ENCODE results near the gene SERPINB3. TPM values are rescaled to one million over a fixed set of nuclear protein-coding genes. Genes with fewer than 3 reads are reported as not detected.
"Not testable (repeated sequence)": the region's sequence is repeated elsewhere in the genome, so short reads cannot be mapped to it uniquely, and the experiment has no call there.

SERPINB3 gene
- total RNA-seq, 4 donors from 2014 or later = 7.3 to 66.5 (median 15.8) TPM

DNA sequence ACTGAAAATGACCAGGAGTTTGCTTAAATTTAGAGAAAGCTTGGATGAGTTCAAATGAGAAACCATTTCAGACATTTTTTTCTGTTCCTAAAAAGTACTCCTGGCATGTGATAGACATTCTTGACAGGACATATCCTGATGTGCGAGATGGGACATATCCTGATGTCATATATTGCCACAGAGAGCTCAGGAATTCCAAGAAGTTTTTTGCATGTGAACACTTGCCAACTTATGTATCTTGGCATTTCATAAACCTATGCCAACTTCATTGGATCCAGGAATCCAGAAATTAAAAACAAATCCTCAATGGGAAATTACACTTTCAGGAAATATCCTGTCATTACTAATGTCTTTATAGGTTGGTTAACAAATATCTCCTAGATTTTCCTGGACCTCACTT lies 2.9 kb upstream of the SERPINB3 start:
- intact Hi-C loops (cut with DNase I; ENCODE audit: low total_unique reads) = no loop called here
- 25 to 29% methylated on average over 1 of the region's 1 CpG for WGBS, 2 donors
- no peak overlapping the region for H3K4me3 ChIP-seq (ENCODE audit: low read depth, poor library complexity, severe bottlenecking)

DNA sequence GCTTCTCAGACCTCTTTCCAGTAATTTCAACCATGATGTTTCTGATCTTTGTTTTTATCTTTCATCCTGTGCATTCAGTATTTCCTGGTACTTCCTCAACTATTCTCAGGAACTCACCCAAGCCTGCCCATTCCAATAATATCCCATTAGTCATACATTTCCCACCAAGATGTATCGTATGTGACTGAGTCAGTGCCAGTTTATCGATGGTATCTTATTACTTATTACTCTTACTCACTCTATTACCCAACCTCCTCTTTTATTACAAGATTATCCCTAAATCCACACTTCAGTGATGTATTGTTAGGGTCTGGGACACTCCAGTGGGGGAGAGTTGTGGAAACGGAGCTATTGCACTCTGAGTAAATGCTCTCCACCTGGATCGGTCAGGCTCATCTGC lies 2.8 kb downstream of the SERPINB3 start:
- DNase-seq (ENCODE audit: low spot score in 2 of 2); H3K4me3 ChIP-seq (ENCODE audit: low read depth, poor library complexity, severe bottlenecking); intact Hi-C loops (cut with DNase I; ENCODE audit: low total_unique reads): not testable (repeated sequence)
- whole genome bisulfite sequencing, 2 donors = 72 to 73% methylated on average over 4 of the region's 4 CpGs

More for the DNA sequence above, 2.9 kb upstream of the SERPINB3 start:
- DNase-seq (ENCODE audit: low spot score in 2 of 2) = no peak
- no peak for TF ChIP-seq POLR2A (IDR thresholded peaks at IDR 0.05)
- TF ChIP-seq, protein P1, sequence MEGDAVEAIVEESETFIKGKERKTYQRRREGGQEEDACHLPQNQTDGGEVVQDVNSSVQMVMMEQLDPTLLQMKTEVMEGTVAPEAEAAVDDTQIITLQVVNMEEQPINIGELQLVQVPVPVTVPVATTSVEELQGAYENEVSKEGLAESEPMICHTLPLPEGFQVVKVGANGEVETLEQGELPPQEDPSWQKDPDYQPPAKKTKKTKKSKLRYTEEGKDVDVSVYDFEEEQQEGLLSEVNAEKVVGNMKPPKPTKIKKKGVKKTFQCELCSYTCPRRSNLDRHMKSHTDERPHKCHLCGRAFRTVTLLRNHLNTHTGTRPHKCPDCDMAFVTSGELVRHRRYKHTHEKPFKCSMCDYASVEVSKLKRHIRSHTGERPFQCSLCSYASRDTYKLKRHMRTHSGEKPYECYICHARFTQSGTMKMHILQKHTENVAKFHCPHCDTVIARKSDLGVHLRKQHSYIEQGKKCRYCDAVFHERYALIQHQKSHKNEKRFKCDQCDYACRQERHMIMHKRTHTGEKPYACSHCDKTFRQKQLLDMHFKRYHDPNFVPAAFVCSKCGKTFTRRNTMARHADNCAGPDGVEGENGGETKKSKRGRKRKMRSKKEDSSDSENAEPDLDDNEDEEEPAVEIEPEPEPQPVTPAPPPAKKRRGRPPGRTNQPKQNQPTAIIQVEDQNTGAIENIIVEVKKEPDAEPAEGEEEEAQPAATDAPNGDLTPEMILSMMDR (IDR thresholded peaks at IDR 0.05) = no peak

DNA sequence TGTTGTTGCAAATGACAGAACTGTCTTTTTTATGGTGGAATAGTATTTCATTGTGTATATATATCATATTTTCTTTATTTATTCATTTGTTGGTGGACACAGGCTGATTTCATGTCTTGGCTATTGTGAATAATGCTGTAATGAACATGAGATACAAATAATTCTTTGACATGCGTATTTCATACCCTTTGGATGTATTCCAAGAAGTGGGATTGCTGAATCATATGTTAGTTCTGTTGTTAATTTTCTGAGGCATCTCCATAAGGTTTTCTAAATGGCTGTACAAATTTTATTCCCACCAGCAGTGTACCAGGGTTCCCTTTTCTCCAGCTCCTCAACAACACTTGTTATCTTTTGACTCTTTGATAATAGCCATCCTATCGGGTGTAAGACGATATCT lies 11.4 kb downstream of the SERPINB3 start:
- DNase-seq (ENCODE audit: low spot score in 2 of 2); intact Hi-C loops (cut with DNase I; ENCODE audit: low total_unique reads); H3K4me3 ChIP-seq (ENCODE audit: low read depth, poor library complexity, severe bottlenecking): not testable (repeated sequence)
- WGBS, 2 donors = 56 to 60% methylated on average over 3 of the region's 3 CpGs

DNA sequence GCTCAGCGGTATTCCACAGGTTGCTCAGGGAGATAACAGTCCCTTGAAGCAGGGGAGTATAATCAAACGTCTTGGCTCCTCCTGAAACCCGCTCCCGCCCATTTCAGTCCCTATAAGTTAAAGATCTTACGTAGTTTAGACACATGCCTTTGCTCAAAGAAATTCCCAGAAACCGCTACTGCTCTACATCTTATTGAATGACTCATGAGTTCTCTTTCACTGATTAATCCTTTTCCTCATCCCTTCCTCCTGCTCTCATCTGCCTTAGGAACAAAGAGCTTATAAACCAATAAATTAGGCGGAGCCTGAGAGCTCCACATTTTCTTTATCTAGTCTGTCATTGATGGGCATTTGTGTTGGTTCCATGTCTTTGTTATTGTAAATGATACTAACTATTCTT lies 13.5 kb downstream of the SERPINB3 start:
- H3K4me3 ChIP-seq (ENCODE audit: low read depth, poor library complexity, severe bottlenecking) = no peak overlapping the region
- 72 to 74% methylated on average over 7 of the region's 7 CpGs for WGBS, 2 donors
- DNase-seq (ENCODE audit: low spot score in 2 of 2) = no peak
- no peak for TF ChIP-seq POLR2A (IDR thresholded peaks at IDR 0.05)
- TF ChIP-seq, protein P1 (IDR thresholded peaks at IDR 0.05) = no peak
- intact Hi-C loops (cut with DNase I; ENCODE audit: low total_unique reads) = no loop called here

DNA sequence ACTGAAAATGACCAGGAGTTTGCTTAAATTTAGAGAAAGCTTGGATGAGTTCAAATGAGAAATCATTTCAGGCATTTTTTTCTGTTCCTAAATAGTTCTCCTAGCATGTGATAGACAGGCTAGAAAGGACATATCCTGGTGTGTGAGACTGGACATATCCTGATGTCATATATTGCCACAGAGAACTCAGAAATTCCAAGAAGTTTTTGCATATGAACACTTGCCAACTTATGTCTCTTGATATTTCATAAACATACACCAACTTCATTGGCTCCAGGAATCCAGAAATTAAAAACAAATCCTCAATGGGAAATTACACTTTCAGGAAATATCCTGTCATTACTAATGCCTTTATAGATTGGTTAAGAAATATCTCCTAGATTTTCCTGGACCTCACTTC lies 14.8 kb downstream of the SERPINB3 start:
- no peak for DNase-seq (ENCODE audit: low spot score in 2 of 2)
- H3K4me3 ChIP-seq (ENCODE audit: low read depth, poor library complexity, severe bottlenecking) = no peak overlapping the region
- TF ChIP-seq, protein P1 (IDR thresholded peaks at IDR 0.05) = no peak
- TF ChIP-seq POLR2A (IDR thresholded peaks at IDR 0.05) = no peak
- intact Hi-C loops (cut with DNase I; ENCODE audit: low total_unique reads) = no loop called here

DNA sequence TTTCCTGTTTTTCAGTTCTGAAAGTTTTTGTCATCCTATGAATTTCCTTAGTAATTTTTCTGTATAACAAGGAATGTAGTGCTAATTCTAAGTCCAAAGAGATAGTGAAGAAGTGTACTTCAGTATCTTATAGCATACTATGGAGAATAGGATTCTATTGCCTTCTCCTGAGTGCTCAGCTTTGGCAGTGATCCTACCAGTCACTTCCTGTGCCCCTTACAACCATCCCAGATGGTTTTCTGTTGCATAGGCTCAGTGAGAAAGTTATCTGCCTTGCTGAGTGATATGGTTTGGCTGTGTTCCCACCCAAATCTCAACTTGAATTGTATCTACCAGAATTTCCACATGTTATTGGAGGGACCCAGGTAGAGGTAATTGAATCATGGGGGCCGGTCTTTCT lies 17.0 kb downstream of the SERPINB3 start:
- DNase-seq (ENCODE audit: low spot score in 2 of 2); intact Hi-C loops (cut with DNase I; ENCODE audit: low total_unique reads); H3K4me3 ChIP-seq (ENCODE audit: low read depth, poor library complexity, severe bottlenecking): not testable (repeated sequence)
- WGBS, 2 donors = 88 to 93% methylated on average over 1 of the region's 1 CpG

DNA sequence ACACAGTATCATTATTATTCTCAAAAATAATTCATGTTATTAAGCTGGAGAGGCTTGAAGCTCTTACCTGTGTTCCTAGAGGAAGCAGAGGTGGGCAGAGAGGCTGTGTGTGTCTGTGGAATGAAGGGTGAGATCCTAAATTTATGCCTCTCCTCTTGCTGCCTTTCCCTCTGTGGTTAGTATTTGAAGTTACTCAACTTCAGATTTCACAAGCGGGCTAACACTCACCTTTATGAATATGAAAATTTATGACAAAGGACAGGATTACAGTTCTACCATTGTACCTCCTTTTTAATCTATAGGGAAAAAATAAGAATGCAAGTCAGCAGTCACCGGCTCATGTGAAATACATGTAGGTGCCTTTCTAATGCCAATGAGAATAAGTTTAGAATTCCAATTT lies 17.6 kb downstream of the SERPINB3 start, which contains the start of gene SERPINB4:
Gene SERPINB4, minus strand, starts transcription at position 115 of the 400 bp plus-strand sequence. CDS start 679 bp downstream, outside the sequence.
- 68 to 92% methylated on average over 1 of the region's 2 CpGs for WGBS, 2 donors
- DNase-seq (ENCODE audit: low spot score in 2 of 2); H3K4me3 ChIP-seq (ENCODE audit: low read depth, poor library complexity, severe bottlenecking); intact Hi-C loops (cut with DNase I; ENCODE audit: low total_unique reads): not testable (repeated sequence)

DNA sequence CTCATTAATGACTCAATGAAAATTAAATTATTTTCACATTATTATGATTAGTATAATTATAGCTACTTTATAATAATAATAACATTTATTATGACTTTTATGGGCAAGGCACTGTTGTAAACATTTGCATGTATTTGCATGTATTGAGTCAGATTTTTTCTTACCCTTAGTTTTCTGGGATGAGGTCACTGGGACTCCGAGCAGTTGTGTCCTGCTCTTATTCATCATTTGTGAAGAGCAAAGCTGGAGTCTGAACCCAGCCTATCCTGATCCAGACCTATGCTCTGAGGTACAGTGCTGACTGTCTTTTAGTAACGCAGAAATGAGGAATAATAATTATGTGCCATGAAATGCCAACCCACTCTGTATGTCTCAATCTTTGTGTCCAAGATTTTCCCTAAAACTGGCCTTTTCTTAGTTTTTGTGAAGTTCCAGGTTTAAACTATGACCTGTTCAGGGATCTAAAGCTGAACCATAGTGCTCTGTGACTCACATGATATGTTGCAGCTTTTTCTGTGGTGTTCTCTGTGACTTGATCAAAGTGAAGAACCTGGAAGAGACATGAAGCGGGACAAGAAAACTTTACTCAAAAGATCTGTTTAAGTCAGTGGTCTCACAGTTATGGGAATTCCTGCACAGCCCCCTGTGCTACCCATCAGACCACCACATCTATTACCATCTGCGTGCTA lies 18.9 kb downstream of the SERPINB3 start:
- 90 to 93% methylated on average over 4 of the region's 4 CpGs for WGBS, 2 donors
- intact Hi-C loops (cut with DNase I; ENCODE audit: low total_unique reads); H3K4me3 ChIP-seq (ENCODE audit: low read depth, poor library complexity, severe bottlenecking); DNase-seq (ENCODE audit: low spot score in 2 of 2): not testable (repeated sequence)

DNA sequence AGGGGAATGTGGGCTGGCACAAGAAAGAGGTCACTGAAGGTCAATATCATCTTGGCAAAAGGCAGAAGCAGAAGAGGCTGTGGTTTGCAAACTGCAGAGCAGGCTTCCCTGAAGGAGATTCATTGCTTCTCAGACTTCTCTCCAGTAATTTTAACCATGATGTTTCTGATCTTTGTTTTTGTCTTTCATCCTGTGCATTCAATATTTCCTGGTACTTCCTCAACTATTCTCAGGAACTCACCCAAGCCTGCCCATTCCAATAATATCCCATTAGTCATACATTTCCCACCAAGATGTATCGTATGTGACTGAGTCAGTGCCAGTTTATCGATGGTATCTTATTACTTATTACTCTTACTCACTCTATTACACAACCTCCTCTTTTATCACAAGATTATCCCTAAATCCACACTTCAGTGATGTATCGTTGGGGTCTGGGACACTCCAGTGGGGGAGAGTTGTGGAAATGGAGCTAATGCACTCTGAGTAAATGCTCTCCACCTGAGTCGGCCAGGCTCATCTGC lies 20.5 kb downstream of the SERPINB3 start:
- H3K4me3 ChIP-seq (ENCODE audit: low read depth, poor library complexity, severe bottlenecking); DNase-seq (ENCODE audit: low spot score in 2 of 2); intact Hi-C loops (cut with DNase I; ENCODE audit: low total_unique reads): not testable (repeated sequence)
- 52 to 63% methylated on average over 4 of the region's 4 CpGs for WGBS, 2 donors
